K562 (cell line): ENCODE results near the gene KRIT1. TPM values are rescaled to one million over a fixed set of nuclear protein-coding genes. Genes with fewer than 3 reads are reported as not detected.

Experiments
- ARID1B ChIP-seq: fragments of 450-650 bp; IDR thresholded peaks from 2 replicates; pipeline ENCODE4 v1.6.1; 2016; ENCODE audit warnings: antibody characterized with exemption, mild to moderate bottlenecking, inconsistent platforms
- ATF7 ChIP-seq: fragments of 450-650 bp; IDR thresholded peaks from 2 replicates; pipeline ENCODE4 v1.7.1; 2014; ENCODE audit warnings: mild to moderate bottlenecking, moderate library complexity
- CEBPB ChIP-seq: fragments of 450-650 bp; IDR thresholded peaks from 2 replicates; pipeline ENCODE4 v1.6.1; 2016; ENCODE audit warnings: missing genetic modification characterization, missing compliant biosample characterization
- CXXC5 ChIP-seq: fragments of 250-450 bp; sonication (Bioruptor Pico); IDR thresholded peaks from 2 replicates; pipeline ENCODE4 v1.8.0; 2022; ENCODE audit warnings: inconsistent platforms, mild to moderate bottlenecking, moderate library complexity
- EP400 ChIP-seq: fragments of 450-650 bp; IDR thresholded peaks from 2 replicates; pipeline ENCODE4 v1.6.1; 2017; ENCODE audit warnings: antibody characterized with exemption, mild to moderate bottlenecking, moderate library complexity
- FOXJ2 ChIP-seq: fragments of 200-800 bp; sonication (Bioruptor generic); IDR thresholded peaks from 2 replicates; pipeline ENCODE4 v1.6.1; 2016; ENCODE audit warnings: missing genetic modification characterization, missing compliant biosample characterization
- GABPA ChIP-seq: fragments of 200-800 bp; sonication (Bioruptor generic); conservative IDR thresholded peaks from 2 replicates; pipeline ENCODE4 v1.6.1; 2016; ENCODE audit warnings: low read depth, missing genetic modification characterization, missing compliant biosample characterization
- GABPB1 ChIP-seq: sonication (generic); formaldehyde crosslinking; IDR thresholded peaks from 2 replicates; pipeline ENCODE4 v1.8.0; 2022; ENCODE audit warnings: mild to moderate bottlenecking, missing genetic modification reagents
- HDAC2 ChIP-seq: fragments of 450-650 bp; IDR thresholded peaks from 2 replicates; pipeline ENCODE4 v1.6.1; 2016; ENCODE audit warnings: mild to moderate bottlenecking
- HDAC8 ChIP-seq: fragments of 450-650 bp; IDR thresholded peaks from 2 replicates; pipeline ENCODE4 v1.6.1; 2016; ENCODE audit warnings: mild to moderate bottlenecking, missing genetic modification characterization, moderate library complexity, missing compliant biosample characterization
- HIVEP1 ChIP-seq: fragments of 250-450 bp; sonication (Bioruptor Pico); IDR thresholded peaks from 2 replicates; pipeline ENCODE4 v1.4.0; 2020; ENCODE audit warnings: mild to moderate bottlenecking
- LEF1 ChIP-seq: fragments of 450-650 bp; IDR thresholded peaks from 2 replicates; pipeline ENCODE4 v1.6.1; 2016; ENCODE audit warnings: mild to moderate bottlenecking
- NR2C1 ChIP-seq, 2 experiments: fragments of 450-650 bp; IDR thresholded peaks; 2 replicates each; pipeline ENCODE4 v1.6.1; 2017; ENCODE audit warnings: mild to moderate bottlenecking in 2 of 2, antibody characterized with exemption in 1 of 2, inconsistent platforms in 1 of 2, missing compliant biosample characterization in 1 of 2, missing genetic modification characterization in 1 of 2
- NUFIP1 ChIP-seq: fragments of 450-650 bp; IDR thresholded peaks from 2 replicates; pipeline ENCODE4 v1.6.1; 2018; ENCODE audit not compliant: partially characterized antibody
- PHF8 ChIP-seq: fragments of 200-600 bp; sonication (generic); IDR thresholded peaks from 2 replicates; pipeline ENCODE4 v1.6.1; 2012; ENCODE audit warnings: mixed run types, mild to moderate bottlenecking, inconsistent platforms, low read length, moderate library complexity, borderline replicate concordance
- SIN3B ChIP-seq: fragments of 450-650 bp; IDR thresholded peaks from 2 replicates; pipeline ENCODE4 v1.6.1; 2017; ENCODE audit warnings: low read depth, mild to moderate bottlenecking, moderate library complexity
- SIX5 ChIP-seq, 2 experiments: IDR thresholded peaks; 2 replicates each; pipeline ENCODE4 v1.6.1; 2011; ENCODE audit warnings: low read length in 2 of 2, borderline replicate concordance in 1 of 2, low read depth in 1 of 2, mild to moderate bottlenecking in 1 of 2, moderate library complexity in 1 of 2; ENCODE audit not compliant: insufficient read depth in 1 of 2
- TCF3 ChIP-seq: sonication (generic); formaldehyde crosslinking; IDR thresholded peaks from 2 replicates; pipeline ENCODE4 v1.4.0; 2020; ENCODE audit warnings: mild to moderate bottlenecking, missing genetic modification reagents
- polyA plus RNA-seq, 8 experiments: library from polyadenylated mRNA; depleted of rRNA in 4 of 8; stranded (reverse) in 5 of 8; unstranded in 3 of 8; fragments of >200 nt; fragmentation: Nextera tagmentation in 2 of 8; fragmentation: Illumina TruSeq in 1 of 8; extraction: Ambion mirVana in 2 of 8; extraction: Trizol in 1 of 8; gene quantifications; 2 replicates each; pipeline versions ENCODE4 v1.2.1 to v1.2.3, GENCODE V29; 2011 to 2014; ENCODE audit warnings: inconsistent platforms in 1 of 8, missing spikeins in 1 of 8
- total RNA-seq, 7 experiments: library from RNA; depleted of rRNA in 6 of 7; stranded (reverse); fragments of >200 nt in 6 of 7; fragmentation: Illumina TruSeq in 2 of 7; extraction: Trizol in 2 of 7; gene quantifications; 2 replicates each; pipeline versions ENCODE4 v1.2.1 to v1.2.3, GENCODE V29; 2011 to 2021; ENCODE audit warnings: low replicate concordance in 1 of 7
- TF ChIP-seq, protein P1 (sequence below): fragments of 250-450 bp; sonication (Bioruptor Pico); IDR thresholded peaks from 2 replicates; pipeline ENCODE4 v1.4.0; 2020
- TF ChIP-seq, protein P2 (sequence below): fragments of 200-800 bp; sonication (Bioruptor generic); IDR thresholded peaks from 2 replicates; pipeline ENCODE4 v1.6.1; 2017; ENCODE audit warnings: missing genetic modification characterization, missing compliant biosample characterization
- TF ChIP-seq, protein P3 (sequence below): fragments of 250-450 bp; sonication (Bioruptor Pico); IDR thresholded peaks from 2 replicates; pipeline ENCODE4 v1.4.0; 2020; ENCODE audit warnings: mild to moderate bottlenecking

The KRIT1 gene
- total and polyA plus RNA-seq, 9 of the 15 experiments (the other 6 are each of a cell fraction or from before 2014, with no cell fraction given) = 21.5 to 81.4 (median 55.9) TPM

DNA sequence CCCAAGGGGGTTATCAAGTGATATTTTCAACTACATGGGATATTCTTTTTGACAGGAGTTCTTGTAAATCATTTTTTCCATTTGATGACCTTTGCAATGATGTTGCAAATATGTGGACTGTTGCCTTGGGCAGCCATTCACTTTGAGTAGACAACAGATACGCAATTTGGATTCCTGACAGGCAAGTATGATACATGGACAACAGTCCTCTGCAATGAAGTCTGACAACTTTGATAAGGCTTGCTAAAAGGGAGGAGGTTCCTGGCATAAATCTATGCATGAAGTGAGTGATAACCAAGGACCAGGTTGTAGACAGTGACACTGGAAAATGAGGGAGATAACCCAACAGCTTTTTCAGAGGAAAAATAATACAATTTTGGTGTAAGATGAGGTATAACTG, 84.4 kb downstream of the KRIT1 start (continued):
- TF ChIP-seq TCF3 (CRISPR knock-in tag) (peak; percentile 91), FOXJ2 (tag) (peak; percentile 57; the same call in 1 of the 2 replicates), CEBPB (tag) (peak; percentile 75), GABPB1 (CRISPR knock-in tag) (no peak), PHF8 (no peak), EP400 (peak; percentile 27; the same call in 1 of the 2 replicates), HIVEP1 (CRISPR knock-in tag) (no peak), NR2C1 (IDR thresholded peaks at IDR 0.05) (no peak), NR2C1 (tag; IDR thresholded peaks at IDR 0.05) (0 out of 2 replicates have a peak, but pooled peaks have one; percentile 33), GABPA (tag) (0 out of 2 replicates have a peak, but pooled peaks have one; percentile 22), HDAC2 (peak; percentile 97), HDAC8 (tag) (no peak), ATF7 (peak; percentile 46; the same call in 1 of the 2 replicates), SIX5 (IDR thresholded peaks at IDR 0.05; ENCODE audit: borderline replicate concordance in 1 of 2, insufficient read depth in 1 of 2, low read depth in 1 of 2, low read length in 2 of 2) (no peak), SIN3B (no peak), NUFIP1 (no peak), CXXC5 (CRISPR knock-in tag) (no peak), ARID1B (peak; percentile 94), LEF1 (peak; percentile 34; the same call in 1 of the 2 replicates)
- TF ChIP-seq, protein P1, sequence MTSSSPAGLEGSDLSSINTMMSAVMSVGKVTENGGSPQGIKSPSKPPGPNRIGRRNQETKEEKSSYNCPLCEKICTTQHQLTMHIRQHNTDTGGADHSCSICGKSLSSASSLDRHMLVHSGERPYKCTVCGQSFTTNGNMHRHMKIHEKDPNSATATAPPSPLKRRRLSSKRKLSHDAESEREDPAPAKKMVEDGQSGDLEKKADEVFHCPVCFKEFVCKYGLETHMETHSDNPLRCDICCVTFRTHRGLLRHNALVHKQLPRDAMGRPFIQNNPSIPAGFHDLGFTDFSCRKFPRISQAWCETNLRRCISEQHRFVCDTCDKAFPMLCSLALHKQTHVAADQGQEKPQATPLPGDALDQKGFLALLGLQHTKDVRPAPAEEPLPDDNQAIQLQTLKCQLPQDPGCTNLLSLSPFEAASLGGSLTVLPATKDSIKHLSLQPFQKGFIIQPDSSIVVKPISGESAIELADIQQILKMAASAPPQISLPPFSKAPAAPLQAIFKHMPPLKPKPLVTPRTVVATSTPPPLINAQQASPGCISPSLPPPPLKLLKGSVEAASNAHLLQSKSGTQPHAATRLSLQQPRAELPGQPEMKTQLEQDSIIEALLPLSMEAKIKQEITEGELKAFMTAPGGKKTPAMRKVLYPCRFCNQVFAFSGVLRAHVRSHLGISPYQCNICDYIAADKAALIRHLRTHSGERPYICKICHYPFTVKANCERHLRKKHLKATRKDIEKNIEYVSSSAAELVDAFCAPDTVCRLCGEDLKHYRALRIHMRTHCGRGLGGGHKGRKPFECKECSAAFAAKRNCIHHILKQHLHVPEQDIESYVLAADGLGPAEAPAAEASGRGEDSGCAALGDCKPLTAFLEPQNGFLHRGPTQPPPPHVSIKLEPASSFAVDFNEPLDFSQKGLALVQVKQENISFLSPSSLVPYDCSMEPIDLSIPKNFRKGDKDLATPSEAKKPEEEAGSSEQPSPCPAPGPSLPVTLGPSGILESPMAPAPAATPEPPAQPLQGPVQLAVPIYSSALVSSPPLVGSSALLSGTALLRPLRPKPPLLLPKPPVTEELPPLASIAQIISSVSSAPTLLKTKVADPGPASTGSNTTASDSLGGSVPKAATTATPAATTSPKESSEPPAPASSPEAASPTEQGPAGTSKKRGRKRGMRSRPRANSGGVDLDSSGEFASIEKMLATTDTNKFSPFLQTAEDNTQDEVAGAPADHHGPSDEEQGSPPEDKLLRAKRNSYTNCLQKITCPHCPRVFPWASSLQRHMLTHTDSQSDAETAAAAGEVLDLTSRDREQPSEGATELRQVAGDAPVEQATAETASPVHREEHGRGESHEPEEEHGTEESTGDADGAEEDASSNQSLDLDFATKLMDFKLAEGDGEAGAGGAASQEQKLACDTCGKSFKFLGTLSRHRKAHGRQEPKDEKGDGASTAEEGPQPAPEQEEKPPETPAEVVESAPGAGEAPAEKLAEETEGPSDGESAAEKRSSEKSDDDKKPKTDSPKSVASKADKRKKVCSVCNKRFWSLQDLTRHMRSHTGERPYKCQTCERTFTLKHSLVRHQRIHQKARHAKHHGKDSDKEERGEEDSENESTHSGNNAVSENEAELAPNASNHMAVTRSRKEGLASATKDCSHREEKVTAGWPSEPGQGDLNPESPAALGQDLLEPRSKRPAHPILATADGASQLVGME = no peak
- TF ChIP-seq, protein P2, sequence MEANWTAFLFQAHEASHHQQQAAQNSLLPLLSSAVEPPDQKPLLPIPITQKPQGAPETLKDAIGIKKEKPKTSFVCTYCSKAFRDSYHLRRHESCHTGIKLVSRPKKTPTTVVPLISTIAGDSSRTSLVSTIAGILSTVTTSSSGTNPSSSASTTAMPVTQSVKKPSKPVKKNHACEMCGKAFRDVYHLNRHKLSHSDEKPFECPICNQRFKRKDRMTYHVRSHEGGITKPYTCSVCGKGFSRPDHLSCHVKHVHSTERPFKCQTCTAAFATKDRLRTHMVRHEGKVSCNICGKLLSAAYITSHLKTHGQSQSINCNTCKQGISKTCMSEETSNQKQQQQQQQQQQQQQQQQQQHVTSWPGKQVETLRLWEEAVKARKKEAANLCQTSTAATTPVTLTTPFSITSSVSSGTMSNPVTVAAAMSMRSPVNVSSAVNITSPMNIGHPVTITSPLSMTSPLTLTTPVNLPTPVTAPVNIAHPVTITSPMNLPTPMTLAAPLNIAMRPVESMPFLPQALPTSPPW (CRISPR knock-in tag) = peak; percentile 42
- TF ChIP-seq, protein P3, sequence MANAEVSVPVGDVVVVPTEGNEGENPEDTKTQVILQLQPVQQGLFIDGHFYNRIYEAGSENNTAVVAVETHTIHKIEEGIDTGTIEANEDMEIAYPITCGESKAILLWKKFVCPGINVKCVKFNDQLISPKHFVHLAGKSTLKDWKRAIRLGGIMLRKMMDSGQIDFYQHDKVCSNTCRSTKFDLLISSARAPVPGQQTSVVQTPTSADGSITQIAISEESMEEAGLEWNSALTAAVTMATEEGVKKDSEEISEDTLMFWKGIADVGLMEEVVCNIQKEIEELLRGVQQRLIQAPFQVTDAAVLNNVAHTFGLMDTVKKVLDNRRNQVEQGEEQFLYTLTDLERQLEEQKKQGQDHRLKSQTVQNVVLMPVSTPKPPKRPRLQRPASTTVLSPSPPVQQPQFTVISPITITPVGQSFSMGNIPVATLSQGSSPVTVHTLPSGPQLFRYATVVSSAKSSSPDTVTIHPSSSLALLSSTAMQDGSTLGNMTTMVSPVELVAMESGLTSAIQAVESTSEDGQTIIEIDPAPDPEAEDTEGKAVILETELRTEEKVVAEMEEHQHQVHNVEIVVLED (CRISPR knock-in tag) = no peak
